Panc1 (cell line): ENCODE data around the gene ATP13A2. TPM values are rescaled to one million over a fixed set of nuclear protein-coding genes. Genes with fewer than 3 reads are reported as not detected.

Source experiments
- ATAC-seq: fragments of 200-7000 bp; cut with Tn5 transposase; 2 replicates; pipeline ENCODE4 v1.9.1; 2020; ENCODE audit warnings: mild to moderate bottlenecking, moderate library complexity
- Bru-seq: library from RNA; stranded (reverse); fragments of 400-500 nt; gene quantifications from one replicate; lab custom pipeline; 2021; lab: Mats Ljungman, UMichigan
- BruChase-seq, 2 experiments: library from RNA; stranded (reverse); fragments of 400-500 nt; gene quantifications; one replicate each; lab custom pipeline; 2021; lab: Mats Ljungman, UMichigan
- BruUV-seq: library from RNA; stranded (reverse); fragments of 400-500 nt; replicated peaks from 2 replicates; lab custom pipeline; 2021; lab: Mats Ljungman, UMichigan
- CTCF ChIA-PET: fragments of 300-600 bp; sonication (Branson Sonifier 250); formaldehyde crosslinking; loops from one replicate; lab custom pipeline; 2022; ENCODE audit warnings: antibody characterized with exemption; lab: Charles Lee
- POLR2A ChIA-PET: fragments of 300-600 bp; sonication (Branson Sonifier 250); formaldehyde crosslinking; loops from one replicate; lab custom pipeline; 2022; ENCODE audit warnings: antibody characterized with exemption; lab: Charles Lee
- DNase-seq: peaks from one replicate; pipeline ENCODE4 v3.0.0-alpha.2; 2010; ENCODE audit warnings: low read depth, low spot score
- H3K27ac ChIP-seq: 2 replicates; pipeline ENCODE4 v1.5.1; 2011; ENCODE audit warnings: mild to moderate bottlenecking, low read length, inconsistent platforms
- H3K27me3 ChIP-seq: fragments of 200-500 bp; sonication (Bioruptor generic); 2 replicates; pipeline ENCODE4 v1.6.0; 2014; ENCODE audit warnings: low read length, inconsistent platforms; ENCODE audit not compliant: control insufficient read depth, insufficient read depth
- H3K36me3 ChIP-seq: fragments of 200-500 bp; sonication (Bioruptor generic); 2 replicates; pipeline ENCODE4 v1.5.1; 2014; ENCODE audit warnings: inconsistent platforms, mild to moderate bottlenecking, low read length, moderate library complexity; ENCODE audit not compliant: control insufficient read depth, insufficient read depth
- H3K4me1 ChIP-seq: 2 replicates; pipeline ENCODE4 v1.5.1; 2011; ENCODE audit warnings: inconsistent platforms, mild to moderate bottlenecking, low read length, moderate library complexity; ENCODE audit not compliant: control insufficient read depth, insufficient read depth
- H3K4me3 ChIP-seq, 2 experiments: 2 replicates each; pipeline ENCODE4 v1.5.1; 2011 to 2012; ENCODE audit warnings: low read depth in 2 of 2, low read length in 2 of 2, mild to moderate bottlenecking in 2 of 2, inconsistent platforms in 1 of 2, moderate library complexity in 1 of 2
- H3K9me3 ChIP-seq: fragments of 200-500 bp; sonication (Bioruptor generic); 2 replicates; pipeline ENCODE4 v1.5.1; 2014; ENCODE audit warnings: low read depth, mild to moderate bottlenecking, inconsistent platforms, low read length, moderate library complexity; ENCODE audit not compliant: control insufficient read depth, insufficient read depth
- CTCF ChIP-seq: fragments of 450-650 bp; IDR thresholded peaks from 2 replicates; pipeline ENCODE4 v1.5.1; 2017; ENCODE audit warnings: mild to moderate bottlenecking
- POLR2AphosphoS5 ChIP-seq: IDR thresholded peaks from 2 replicates; pipeline ENCODE4 v1.6.1; 2012; ENCODE audit warnings: mild to moderate bottlenecking, low read depth, low read length, moderate library complexity
- REST ChIP-seq, 2 experiments: IDR thresholded peaks; 2 replicates each; pipeline ENCODE4 v1.6.1; 2011 to 2012; ENCODE audit warnings: low read depth in 2 of 2, control low read depth in 1 of 2, low read length in 1 of 2, mild to moderate bottlenecking in 1 of 2, moderate library complexity in 1 of 2; ENCODE audit not compliant: insufficient read depth in 1 of 2
- SIN3A ChIP-seq: IDR thresholded peaks from 2 replicates; pipeline ENCODE4 v1.6.1; 2012; ENCODE audit warnings: low read depth, mild to moderate bottlenecking, low read length, moderate library complexity, borderline replicate concordance; ENCODE audit not compliant: insufficient read depth
- TCF7L2 ChIP-seq: IDR thresholded peaks from 2 replicates; pipeline ENCODE4 v1.6.1; 2011; ENCODE audit warnings: mild to moderate bottlenecking, low read depth, low read length, inconsistent platforms
- in situ Hi-C: cut with HindIII; loops from 2 replicates; pipeline ENCODE4 v1.10.0; 2016; ENCODE audit warnings: low sequenced_read_pairs, low pct_unique_long_range_greater_than_20kb
- intact Hi-C: fragments of 100-400 bp; cut with micrococcal nuclease; formaldehyde crosslinking; loops from one replicate; pipeline ENCODE4 v1.10.0; 2022; ENCODE audit not compliant: unreplicated experiment
- long read RNA-seq: library from polyadenylated mRNA; unstranded; transcript quantifications from one replicate; pipeline ENCODE4 v2.0.0, GENCODE V29; 2021; ENCODE audit not compliant: unreplicated experiment
- polyA plus RNA-seq: library from polyadenylated mRNA; unstranded; fragments of >200 nt; gene quantifications from one replicate; pipeline ENCODE4 v1.2.1, GENCODE V29; 2012; ENCODE audit warnings: missing spikeins; ENCODE audit not compliant: insufficient read length
- total RNA-seq: library from RNA; stranded (reverse); gene quantifications from one replicate; pipeline ENCODE4 v1.2.1, GENCODE V29; 2021; ENCODE audit not compliant: unreplicated experiment

ATP13A2 gene
- total RNA-seq (49.9 TPM), Bru-seq, nascent RNA (percentile 51 among the genes with signal in this experiment), BruChase-seq, experiment 1, labeled RNA remaining after a 2-hour chase (percentile 58 among the genes with signal in this experiment), BruChase-seq, experiment 2, labeled RNA remaining after a 6-hour chase (percentile 60 among the genes with signal in this experiment)
- polyA plus RNA-seq, result 107 TPM
- long read RNA-seq, transcript ATP13A2-201 (29 exons, 3,840 nt), result minor isoform, 5 of 96 reads
- long read RNA-seq, transcript ATP13A2-203 (29 exons, 3,981 nt), result major isoform, 7 of 96 reads
- long read RNA-seq, partial matches to known transcripts, result 50 of 96 reads
- long read RNA-seq, other reads (novel, unspliced or antisense), result 33 of 96 reads

GRCh38 chr1:17011439-17012307, at the start of gene ATP13A2:
TSS of gene ATP13A2 (minus strand) at chr1:17011928. CDS start at chr1:17011738, 190 bp downstream.
- TF ChIP-seq SIN3A (peak; percentile 46; the same call in 1 of the 2 replicates), REST (IDR thresholded peaks at IDR 0.05; ENCODE audit: insufficient read depth in 1 of 2, low read depth in 2 of 2, low read length in 1 of 2) (no peak), POLR2AphosphoS5 (no peak), CTCF (no peak), TCF7L2 (no peak)
- Histone ChIP-seq H3K4me1 (peaks cover 31% of the 10 kb centered on the region), H3K4me3 (peak within 1 kb of the TSS; percentile 68 to 71), H3K9me3 (no peaks in the 10 kb centered on the region), H3K36me3 (no peaks in the 10 kb centered on the region), H3K27me3 (no peaks in the 10 kb centered on the region), H3K27ac (peak within 1 kb of the TSS; percentile 40)
- ChIA-PET POLR2A (no interaction called here), CTCF (interaction anchor here (0.6 to 0.7 kb wide), 2 partner anchors 47 to 107 kb away, joined by 4 to 8 read pairs; partner anchors contain the start of gene PADI2)
- peak; percentile 33 for DNase-seq
- intact Hi-C loops (no loop called here), in situ Hi-C loops (no loop called here)
- BruUV-seq, result no TSS peak
- peak; percentile 98 for ATAC-seq

- in situ Hi-C loops, result no loop called here
- Histone ChIP-seq H3K27me3 (no peaks in the 10 kb centered on the region), H3K4me1 (no peaks in the 10 kb centered on the region), H3K27ac (no peak overlapping the region), H3K36me3 (no peaks in the 10 kb centered on the region), H3K9me3 (no peaks in the 10 kb centered on the region; the same call in 1 of the 2 replicates), H3K4me3 (no peak overlapping the region)
- intact Hi-C loops, result no loop called here
- ATAC-seq (no peak), DNase-seq (no peak)
- no TSS peak for BruUV-seq
- TF ChIP-seq SIN3A (no peak), REST (IDR thresholded peaks at IDR 0.05; ENCODE audit: insufficient read depth in 1 of 2, low read depth in 2 of 2, low read length in 1 of 2) (no peak)
- CTCF ChIA-PET, result interaction anchor here (0.5 to 0.6 kb wide), 2 partner anchors 12 to 14 kb away, joined by 3 to 5 read pairs; no protein-coding TSS in a partner anchor
- POLR2A ChIA-PET, result no interaction called here
Measured at GRCh38 chr1:17061486-17061885, 49.8 kb upstream of the ATP13A2 start.
